Gastrocnemius medialis (tissue), 4 donors: ENCODE results near the gene RAMACL.

ENCODE experiments used
- POLR2A ChIP-seq, 2 donors: fragments of 450-650 bp; IDR thresholded peaks; one replicate each; pipeline ENCODE4 v1.6.1; 2017; ENCODE audit warnings: antibody characterized with exemption in 2 of 2, mild to moderate bottlenecking in 2 of 2, moderate library complexity in 2 of 2
- TF ChIP-seq, protein P1 (sequence below), 5 experiments: fragments of 450-650 bp in 3 of 5; fragments of 200-600 bp in 2 of 5; sonication (generic) in 2 of 5; IDR thresholded peaks in 4 of 5; conservative IDR thresholded peaks in 1 of 5; 1 replicate in 4 of 5; 2 replicates in 1 of 5; pipeline ENCODE4 v1.5.1; 2016 to 2019; ENCODE audit warnings: antibody characterized with exemption in 5 of 5, mild to moderate bottlenecking in 3 of 5, moderate library complexity in 3 of 5

DNA sequence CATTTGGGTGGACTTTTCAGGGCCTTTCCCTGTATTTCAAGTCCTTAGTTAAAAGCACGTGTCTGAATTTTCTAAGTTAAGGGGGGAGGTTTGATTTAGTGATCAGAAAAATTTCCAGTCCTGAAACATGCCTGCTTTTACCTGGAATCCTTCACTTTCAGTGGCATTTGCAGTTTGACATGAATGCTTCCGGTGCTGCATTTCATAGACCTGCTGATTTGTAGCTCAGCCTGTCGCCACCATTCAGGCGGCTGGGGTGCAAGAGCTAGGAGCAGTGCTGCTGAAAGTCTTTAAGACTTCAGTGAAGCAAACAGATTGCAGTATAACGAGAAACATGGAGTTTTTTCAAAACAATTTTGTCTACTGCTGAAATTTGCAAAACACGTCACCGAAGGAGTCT, 26.5 kb upstream of the RAMACL start:
- TF ChIP-seq, protein P1, sequence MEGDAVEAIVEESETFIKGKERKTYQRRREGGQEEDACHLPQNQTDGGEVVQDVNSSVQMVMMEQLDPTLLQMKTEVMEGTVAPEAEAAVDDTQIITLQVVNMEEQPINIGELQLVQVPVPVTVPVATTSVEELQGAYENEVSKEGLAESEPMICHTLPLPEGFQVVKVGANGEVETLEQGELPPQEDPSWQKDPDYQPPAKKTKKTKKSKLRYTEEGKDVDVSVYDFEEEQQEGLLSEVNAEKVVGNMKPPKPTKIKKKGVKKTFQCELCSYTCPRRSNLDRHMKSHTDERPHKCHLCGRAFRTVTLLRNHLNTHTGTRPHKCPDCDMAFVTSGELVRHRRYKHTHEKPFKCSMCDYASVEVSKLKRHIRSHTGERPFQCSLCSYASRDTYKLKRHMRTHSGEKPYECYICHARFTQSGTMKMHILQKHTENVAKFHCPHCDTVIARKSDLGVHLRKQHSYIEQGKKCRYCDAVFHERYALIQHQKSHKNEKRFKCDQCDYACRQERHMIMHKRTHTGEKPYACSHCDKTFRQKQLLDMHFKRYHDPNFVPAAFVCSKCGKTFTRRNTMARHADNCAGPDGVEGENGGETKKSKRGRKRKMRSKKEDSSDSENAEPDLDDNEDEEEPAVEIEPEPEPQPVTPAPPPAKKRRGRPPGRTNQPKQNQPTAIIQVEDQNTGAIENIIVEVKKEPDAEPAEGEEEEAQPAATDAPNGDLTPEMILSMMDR (IDR thresholded peaks at IDR 0.05 in 4 of 5, conservative IDR thresholded peaks at IDR 0.05 in 1 of 5), result no peak
- TF ChIP-seq POLR2A (IDR thresholded peaks at IDR 0.05), result no peak
